Lung (tissue), 12 donors: Measurements from ENCODE around the gene TMSB4Y. TPM values are rescaled to one million over a fixed set of nuclear protein-coding genes. Genes with fewer than 3 reads are reported as not detected.

Experiments used
- ATAC-seq: fragments of 200-7000 bp; cut with Tn5 transposase; one replicate; pipeline ENCODE4 v1.9.1; 2020; ENCODE audit warnings: moderate number of reproducible peaks; ENCODE audit not compliant: insufficient read depth, low FRiP score
- DNase-seq, 3 donors: peaks; one replicate each; pipeline ENCODE4 v3.0.0-alpha.2; 2013 to 2017
- H3K27ac ChIP-seq, 2 donors: one replicate each; pipeline ENCODE4 v1.5.1; 2013; ENCODE audit warnings: mild to moderate bottlenecking in 2 of 2, moderate library complexity in 2 of 2, control low read depth in 1 of 2, inconsistent platforms in 1 of 2, low read depth in 1 of 2, low read length in 1 of 2
- H3K27me3 ChIP-seq, 3 donors: one replicate each; pipeline ENCODE4 v1.5.1; 2013; ENCODE audit warnings: low read length in 2 of 3; ENCODE audit not compliant: control insufficient read depth in 3 of 3, insufficient read depth in 3 of 3
- H3K36me3 ChIP-seq, 4 donors: one replicate each; pipeline ENCODE4 v1.5.1; 2013; ENCODE audit warnings: low read length in 4 of 4, mild to moderate bottlenecking in 1 of 4, moderate library complexity in 1 of 4; ENCODE audit not compliant: control insufficient read depth in 4 of 4, insufficient read depth in 4 of 4
- H3K4me1 ChIP-seq, 5 donors: one replicate each; pipeline ENCODE4 v1.5.1; 2013; ENCODE audit warnings: low read length in 5 of 5, mild to moderate bottlenecking in 2 of 5, moderate library complexity in 1 of 5; ENCODE audit not compliant: control insufficient read depth in 5 of 5, insufficient read depth in 5 of 5
- H3K4me3 ChIP-seq: one replicate; pipeline ENCODE4 v1.5.1; 2013; ENCODE audit warnings: mild to moderate bottlenecking, control low read depth, moderate library complexity
- H3K9ac ChIP-seq, 2 donors: one replicate each; pipeline ENCODE4 v1.5.1; 2013; ENCODE audit warnings: low read length in 2 of 2, control low read depth in 1 of 2; ENCODE audit not compliant: insufficient read depth in 1 of 2
- H3K9me3 ChIP-seq, 4 donors: one replicate each; pipeline ENCODE4 v1.5.1; 2013; ENCODE audit warnings: low read length in 3 of 4, mild to moderate bottlenecking in 1 of 4, moderate library complexity in 1 of 4; ENCODE audit not compliant: control insufficient read depth in 4 of 4, insufficient read depth in 3 of 4
- WGBS, 2 donors: extraction: QIAGEN DNeasy Blood & Tissue Kit; methylation state at CpG; one replicate each; pipeline ENCODE4 v1.1.7; 2013; 5-methylcytosine and 5-hydroxymethylcytosine counted together
- polyA plus RNA-seq, 2 donors: library from polyadenylated mRNA; stranded (reverse); fragments of 200-250 nt; gene quantifications; one replicate each; pipeline ENCODE4 v1.2.1, GENCODE V29; 2013
- total RNA-seq, 2 donors: library from RNA; depleted of rRNA in 1 of 2; stranded (reverse); fragments of >200 nt in 1 of 2; gene quantifications; one replicate each; pipeline ENCODE4 v1.2.1, GENCODE V29; 2014 to 2021
- TF ChIP-seq, protein P1 (sequence below): IDR thresholded peaks from 2 replicates; pipeline ENCODE4 v1.5.1; 2012; ENCODE audit warnings: mild to moderate bottlenecking; ENCODE audit errors: control extremely low read depth, extremely low read depth
- donor health status: control.
- donor health status: control.
- donor health status: Bipolar disorder and iron deficiency.
- donor health status: healthy.
- donor health status: DM: yes; HTN: yes; CAD: no.

TMSB4Y gene
- total and polyA plus RNA-seq, 4 donors: 0.89 TPM; not detected in 3

DNA sequence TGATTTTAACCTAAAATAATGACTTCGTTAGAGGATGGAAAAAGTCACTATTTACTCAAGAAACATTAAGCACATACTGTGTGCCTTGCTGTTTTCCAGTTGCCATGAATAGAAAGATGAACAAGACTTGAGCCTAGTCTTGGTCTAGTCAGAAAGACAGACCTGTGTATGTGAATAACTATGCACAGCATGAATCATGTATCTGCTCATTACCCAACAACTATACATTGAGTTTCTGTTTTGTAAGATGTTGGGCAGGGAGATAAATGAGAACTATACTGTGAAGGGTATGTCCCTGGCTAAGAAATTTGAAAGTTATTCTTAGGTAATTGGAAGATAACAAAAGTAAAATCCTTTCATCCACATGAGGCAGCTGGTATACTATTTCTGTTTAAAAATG, 4.3 kb downstream of the TMSB4Y start:
- H3K4me3 ChIP-seq: no peak overlapping the region
- DNase-seq: no peak
- H3K9me3 ChIP-seq: no peaks in the 10 kb centered on the region
- H3K9ac ChIP-seq: no peak overlapping the region
- no peaks in the 10 kb centered on the region for H3K27me3 ChIP-seq
- 100% methylated on average over 1 of the region's 1 CpG; no CpG with 5 or more reads in 1 of the 2 donors for WGBS, 2 donors
- H3K4me1 ChIP-seq: no peaks in the 10 kb centered on the region
- H3K27ac ChIP-seq: no peak overlapping the region
- H3K36me3 ChIP-seq: no peaks in the 10 kb centered on the region
- ATAC-seq: no peak
- TF ChIP-seq, protein P1, sequence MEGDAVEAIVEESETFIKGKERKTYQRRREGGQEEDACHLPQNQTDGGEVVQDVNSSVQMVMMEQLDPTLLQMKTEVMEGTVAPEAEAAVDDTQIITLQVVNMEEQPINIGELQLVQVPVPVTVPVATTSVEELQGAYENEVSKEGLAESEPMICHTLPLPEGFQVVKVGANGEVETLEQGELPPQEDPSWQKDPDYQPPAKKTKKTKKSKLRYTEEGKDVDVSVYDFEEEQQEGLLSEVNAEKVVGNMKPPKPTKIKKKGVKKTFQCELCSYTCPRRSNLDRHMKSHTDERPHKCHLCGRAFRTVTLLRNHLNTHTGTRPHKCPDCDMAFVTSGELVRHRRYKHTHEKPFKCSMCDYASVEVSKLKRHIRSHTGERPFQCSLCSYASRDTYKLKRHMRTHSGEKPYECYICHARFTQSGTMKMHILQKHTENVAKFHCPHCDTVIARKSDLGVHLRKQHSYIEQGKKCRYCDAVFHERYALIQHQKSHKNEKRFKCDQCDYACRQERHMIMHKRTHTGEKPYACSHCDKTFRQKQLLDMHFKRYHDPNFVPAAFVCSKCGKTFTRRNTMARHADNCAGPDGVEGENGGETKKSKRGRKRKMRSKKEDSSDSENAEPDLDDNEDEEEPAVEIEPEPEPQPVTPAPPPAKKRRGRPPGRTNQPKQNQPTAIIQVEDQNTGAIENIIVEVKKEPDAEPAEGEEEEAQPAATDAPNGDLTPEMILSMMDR: no peak

DNA sequence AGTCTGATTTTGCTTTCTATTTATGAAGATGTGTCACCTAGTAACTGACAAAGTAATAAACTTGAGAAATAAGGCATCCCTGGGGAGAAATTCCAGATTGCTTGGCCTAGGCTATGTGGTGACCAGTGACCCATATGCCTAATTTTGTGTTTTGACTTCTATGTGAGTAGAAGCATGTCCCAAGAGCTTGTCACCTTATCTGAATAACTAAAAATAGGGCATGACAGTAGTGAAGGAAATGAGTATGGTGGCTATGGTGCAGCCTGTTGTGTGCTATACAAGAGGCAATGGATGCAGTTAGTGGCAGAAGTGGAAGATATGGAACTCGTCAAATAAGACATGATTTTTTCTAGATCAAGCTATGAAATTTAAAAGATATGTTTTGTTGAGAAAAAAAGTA, 15.3 kb downstream of the TMSB4Y start:
- H3K4me1 ChIP-seq: no peaks in the 10 kb centered on the region
- no peaks in the 10 kb centered on the region for H3K9me3 ChIP-seq
- no peak overlapping the region for H3K9ac ChIP-seq
- H3K4me3 ChIP-seq: no peak overlapping the region
- H3K27ac ChIP-seq: no peak overlapping the region
- ATAC-seq (no peak), DNase-seq (no peak)
- TF ChIP-seq, protein P1: no peak
- H3K36me3 ChIP-seq: no peaks in the 10 kb centered on the region
- WGBS, 2 donors: 100% methylated on average over 1 of the region's 1 CpG; no CpG with 5 or more reads in 1 of the 2 donors
- H3K27me3 ChIP-seq: no peaks in the 10 kb centered on the region

DNA sequence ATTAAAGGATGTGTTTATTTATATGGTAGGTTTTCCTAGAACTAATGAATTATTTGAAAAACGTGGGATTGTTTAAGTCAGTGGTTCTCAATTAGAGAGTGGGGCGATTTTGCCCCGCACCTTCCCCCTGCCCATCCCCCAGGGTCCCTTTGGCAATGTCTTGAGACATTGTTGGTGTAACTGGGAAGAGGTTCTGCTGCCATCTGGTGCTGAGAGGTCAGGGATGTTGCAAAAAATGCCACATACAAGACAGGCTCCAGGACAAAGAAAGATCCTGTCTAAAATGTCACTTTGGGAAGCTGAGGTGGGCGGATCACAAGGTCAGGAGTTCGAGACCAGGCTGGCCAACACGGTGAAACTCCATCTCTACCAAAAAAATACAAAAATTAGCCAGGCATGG, 25.8 kb downstream of the TMSB4Y start:
- TF ChIP-seq, protein P1: no peak
- no peaks in the 10 kb centered on the region for H3K9me3 ChIP-seq
- no peak overlapping the region for H3K4me3 ChIP-seq
- no peak overlapping the region for H3K27ac ChIP-seq
- 81% methylated on average over 6 of the region's 6 CpGs; no CpG with 5 or more reads in 1 of the 2 donors for WGBS, 2 donors
- no peaks in the 10 kb centered on the region for H3K4me1 ChIP-seq
- no peak for DNase-seq
- H3K9ac ChIP-seq: no peak overlapping the region
- ATAC-seq: no peak
- H3K36me3 ChIP-seq: no peaks in the 10 kb centered on the region
- H3K27me3 ChIP-seq: no peaks in the 10 kb centered on the region

DNA sequence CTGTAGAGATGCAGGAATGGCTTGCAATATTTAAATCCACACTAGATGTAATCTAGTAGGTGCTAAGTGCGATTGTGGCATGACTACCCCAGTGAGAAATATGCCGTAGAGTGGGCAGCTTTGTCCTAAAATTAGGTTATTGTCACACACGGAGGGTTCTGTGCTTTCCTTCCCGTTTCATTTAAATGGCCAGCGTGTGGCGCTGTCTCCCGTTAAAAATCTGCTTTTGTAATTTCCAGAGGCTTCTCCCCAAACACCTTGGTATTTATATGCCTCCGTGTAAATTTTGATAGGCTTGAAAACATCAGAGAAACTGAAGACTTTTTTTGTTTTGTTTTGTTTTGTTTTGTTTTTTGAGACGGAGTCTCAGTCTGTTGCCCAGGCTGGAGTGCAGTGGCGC, 34.9 kb downstream of the TMSB4Y start:
- Histone ChIP-seq H3K27ac (no peak overlapping the region), H3K4me3 (no peak overlapping the region), H3K9me3 (no peaks in the 10 kb centered on the region), H3K27me3 (no peaks in the 10 kb centered on the region), H3K36me3 (no peaks in the 10 kb centered on the region), H3K9ac (no peak overlapping the region), H3K4me1 (no peaks in the 10 kb centered on the region)
- ATAC-seq (no peak), DNase-seq (peak in 1 of 3 donors; percentile 69)
- TF ChIP-seq, protein P1: no peak
- WGBS, 2 donors: 24% methylated on average over 10 of the region's 10 CpGs; no CpG with 5 or more reads in 1 of the 2 donors
